ENCODE data around the gene PHKG2.

- TF ChIP-seq CTCF (IDR thresholded peaks at IDR 0.05; ENCODE audit: poor library complexity, severe bottlenecking) (no peak), REST (IDR thresholded peaks at IDR 0.05; ENCODE audit: borderline replicate concordance) (no peak), EZH2 (IDR thresholded peaks at IDR 0.05; ENCODE audit: borderline replicate concordance, insufficient read depth, low read length, poor library complexity, severe bottlenecking) (no peak), MXI1 (conservative IDR thresholded peaks at IDR 0.05; ENCODE audit: poor library complexity, severe bottlenecking) (no peak), EP300 (conservative IDR thresholded peaks at IDR 0.05; ENCODE audit: poor library complexity, severe bottlenecking) (no peak), SMC3 (conservative IDR thresholded peaks at IDR 0.05; ENCODE audit: poor library complexity) (no peak)
Measured at GRCh38 chr16:30720086-30720485, 28.1 kb upstream of the PHKG2 start.

Measured in neural cell (in vitro differentiated cells).